ENCODE measurements around the gene FAM13C.

Gene FAM13C

GRCh38 chr10:59312247-59312646, 50.1 kb downstream of the FAM13C start:
- no peak for DNase-seq

GRCh38 chr10:59311025-59311424, 51.3 kb downstream of the FAM13C start:
- DNase-seq: no peak

GRCh38 chr10:59310324-59310914, 51.9 kb downstream of the FAM13C start:
- DNase-seq: no peak

- no peak for DNase-seq
These were observed 57.7 kb downstream of the FAM13C start for GRCh38 chr10:59304521-59305097.

GRCh38 chr10:59303018-59303417, 59.3 kb downstream of the FAM13C start:
- no peak for DNase-seq

GRCh38 chr10:59302381-59302780, 60.0 kb downstream of the FAM13C start:
- DNase-seq: no peak

- DNase-seq: no peak
These were observed 61.1 kb downstream of the FAM13C start for GRCh38 chr10:59301067-59301754.

- DNase-seq: no peak
These were observed 62.0 kb downstream of the FAM13C start for GRCh38 chr10:59300386-59300785.

GRCh38 chr10:59299933-59300332, 62.4 kb downstream of the FAM13C start:
- DNase-seq: no peak

- DNase-seq: no peak
These were observed 71.9 kb downstream of the FAM13C start for GRCh38 chr10:59290448-59290847.

GRCh38 chr10:59289853-59290252, 72.5 kb downstream of the FAM13C start:
- DNase-seq: no peak

- DNase-seq: no peak
These were observed 74.6 kb downstream of the FAM13C start for GRCh38 chr10:59287587-59288255.

GRCh38 chr10:59285848-59286247, 76.5 kb downstream of the FAM13C start:
- no peak for DNase-seq

- DNase-seq: no peak
These were observed 77.3 kb downstream of the FAM13C start for GRCh38 chr10:59285073-59285472.

- DNase-seq: no peak
These were observed 78.0 kb downstream of the FAM13C start for GRCh38 chr10:59284118-59284975.

GRCh38 chr10:59283456-59284091, 78.8 kb downstream of the FAM13C start:
- no peak for DNase-seq

GRCh38 chr10:59281861-59282260, 80.5 kb downstream of the FAM13C start:
- no peak for DNase-seq

- DNase-seq: no peak
These were observed 82.3 kb downstream of the FAM13C start for GRCh38 chr10:59279991-59280505.

- no peak for DNase-seq
These were observed 82.9 kb downstream of the FAM13C start for GRCh38 chr10:59279476-59279875.

- no peak for DNase-seq
These were observed 85.4 kb downstream of the FAM13C start for GRCh38 chr10:59276919-59277318.

GRCh38 chr10:59276133-59276532, 86.2 kb downstream of the FAM13C start:
- no peak for DNase-seq

- no peak for DNase-seq
These were observed 88.9 kb downstream of the FAM13C start for GRCh38 chr10:59273445-59273844.
